ENCODE measurements around the gene SFMBT2.

- TF ChIP-seq POLR2A (IDR thresholded peaks at IDR 0.05; ENCODE audit: low read depth, low read length) (no peak), POLR2AphosphoS5 (IDR thresholded peaks at IDR 0.05; ENCODE audit: low read depth, low read length) (no peak)
Observed at GRCh38 chr10:7205656-7206055, 205.2 kb downstream of the SFMBT2 start.

Data from GM12892 (cell line).